IPS DF 6.9 (cell line): ENCODE results near the gene CTNNA3.

Source experiments
- DNase-seq: peaks from one replicate; pipeline ENCODE4 v3.0.0-alpha.2; 2013; ENCODE audit warnings: low read depth, low spot score
- H3K27ac ChIP-seq: one replicate; pipeline ENCODE4 v1.5.1; 2013; ENCODE audit warnings: low read length, control low read depth
- H3K27me3 ChIP-seq: 2 replicates; pipeline ENCODE4 v1.6.1; 2013; ENCODE audit warnings: mild to moderate bottlenecking, low read length; ENCODE audit not compliant: control insufficient read depth, insufficient read depth
- H3K36me3 ChIP-seq: 2 replicates; pipeline ENCODE4 v1.6.1; 2013; ENCODE audit warnings: low read length; ENCODE audit not compliant: control insufficient read depth, insufficient read depth
- H3K4me1 ChIP-seq: 2 replicates; pipeline ENCODE4 v1.6.1; 2013; ENCODE audit warnings: low read length; ENCODE audit not compliant: control insufficient read depth, insufficient read depth
- H3K4me3 ChIP-seq: 2 replicates; pipeline ENCODE4 v1.5.1; 2013; ENCODE audit warnings: mild to moderate bottlenecking, low read length
- H3K9me3 ChIP-seq: 2 replicates; pipeline ENCODE4 v1.6.1; 2013; ENCODE audit warnings: low read length, inconsistent platforms; ENCODE audit not compliant: control insufficient read depth, insufficient read depth
- WGBS: extraction: QIAGEN DNeasy Blood & Tissue Kit; methylation state at CpG from one replicate; pipeline ENCODE4 v1.1.7; 2013; ENCODE audit warnings: mixed read lengths, missing lambda C conversion rate; ENCODE audit not compliant: insufficient read length, insufficient coverage; 5-methylcytosine and 5-hydroxymethylcytosine counted together

The CTNNA3 gene

DNA sequence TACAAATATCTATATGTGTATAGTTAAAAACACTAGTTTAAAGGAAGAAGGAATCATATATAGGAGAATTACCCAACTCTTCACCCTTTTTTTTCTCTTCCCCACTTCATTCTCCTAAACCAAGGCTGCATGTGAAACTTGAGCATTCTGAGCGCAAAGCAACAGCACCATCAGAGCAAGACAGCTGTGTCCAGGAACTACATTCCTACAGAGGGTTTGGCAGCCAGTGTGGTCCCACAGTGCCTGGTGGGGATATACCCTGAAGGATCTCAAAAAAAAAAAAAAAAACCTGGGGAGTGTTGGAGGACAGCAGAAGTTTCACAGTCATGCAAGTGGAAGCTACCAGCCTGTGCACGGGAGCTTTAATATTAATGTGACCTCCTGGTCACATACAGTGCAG is 310.4 kb downstream of the CTNNA3 start:
- WGBS, result no CpG with 5 or more reads among the region's 2 CpGs
- no peaks in the 10 kb centered on the region for H3K36me3 ChIP-seq
- H3K4me3 ChIP-seq, result no peak overlapping the region
- H3K27ac ChIP-seq, result no peak overlapping the region
- no peaks in the 10 kb centered on the region for H3K9me3 ChIP-seq
- H3K27me3 ChIP-seq, result no peaks in the 10 kb centered on the region
- no peaks in the 10 kb centered on the region for H3K4me1 ChIP-seq
- DNase-seq, result no peak

DNA sequence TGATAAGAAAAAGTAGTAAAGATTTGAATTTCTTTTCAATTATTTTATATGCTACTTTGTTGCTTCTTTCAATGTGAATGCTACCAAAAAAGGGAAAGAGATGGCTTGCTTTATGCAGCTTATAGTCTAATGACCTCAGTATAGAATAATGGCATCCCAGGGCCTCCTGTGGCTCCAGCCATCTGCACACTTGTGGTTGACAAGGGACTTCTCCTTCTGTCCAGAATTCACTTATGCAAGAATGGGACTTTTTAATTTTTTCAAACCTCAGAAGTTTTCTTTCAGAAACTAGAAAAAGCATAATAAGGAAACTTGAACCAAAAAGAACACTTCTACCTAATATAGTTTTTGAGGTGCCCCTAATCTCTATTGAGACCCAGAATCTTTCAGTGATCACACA is 310.9 kb downstream of the CTNNA3 start:
- Histone ChIP-seq H3K4me3 (no peak overlapping the region), H3K27me3 (no peaks in the 10 kb centered on the region), H3K27ac (no peak overlapping the region), H3K4me1 (no peaks in the 10 kb centered on the region), H3K9me3 (no peaks in the 10 kb centered on the region), H3K36me3 (no peaks in the 10 kb centered on the region)
- no peak for DNase-seq

DNA sequence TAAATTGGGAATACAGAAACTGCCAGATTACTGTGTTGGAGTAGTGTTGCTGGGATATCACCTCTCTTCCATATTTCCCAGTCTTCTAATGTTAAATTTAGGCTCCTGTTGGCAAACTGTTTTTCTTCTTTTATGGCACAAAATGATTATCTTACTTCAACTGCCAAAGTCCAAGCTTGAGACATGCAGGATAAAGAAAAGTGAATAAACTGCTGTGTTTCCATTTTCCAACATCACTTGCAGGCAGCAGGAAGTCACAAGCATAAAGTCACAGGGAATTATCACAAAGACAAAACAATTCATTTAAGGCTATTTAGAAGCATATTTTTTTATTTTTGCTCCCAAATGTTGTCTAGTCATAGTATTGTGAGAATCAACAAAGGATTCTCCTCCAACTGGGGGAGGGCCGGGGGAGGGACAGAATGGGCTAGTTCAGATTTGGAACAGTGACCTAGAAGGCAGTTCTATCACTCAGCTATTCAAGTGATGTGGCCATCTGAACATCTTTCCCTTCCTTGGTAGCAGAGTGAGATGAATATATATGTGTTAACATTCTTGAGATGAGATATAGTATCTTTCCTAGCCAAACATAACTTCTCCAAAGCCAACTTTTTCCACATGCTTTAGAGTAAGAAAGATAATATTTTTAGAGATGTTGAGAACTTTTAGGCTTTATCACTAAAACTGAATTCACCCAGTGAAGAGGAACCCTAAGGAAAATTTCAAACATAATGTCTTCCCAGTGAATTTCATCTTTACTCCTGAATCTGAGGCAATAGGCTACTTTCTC is 364.7 kb downstream of the CTNNA3 start:
- DNase-seq, result no peak
- H3K9me3 ChIP-seq, result no peaks in the 10 kb centered on the region
- no peaks in the 10 kb centered on the region for H3K36me3 ChIP-seq
- WGBS, result no CpG with 5 or more reads among the region's 1 CpG
- H3K4me3 ChIP-seq, result no peak overlapping the region
- no peaks in the 10 kb centered on the region for H3K27me3 ChIP-seq
- no peak overlapping the region for H3K27ac ChIP-seq
- no peaks in the 10 kb centered on the region for H3K4me1 ChIP-seq

DNA sequence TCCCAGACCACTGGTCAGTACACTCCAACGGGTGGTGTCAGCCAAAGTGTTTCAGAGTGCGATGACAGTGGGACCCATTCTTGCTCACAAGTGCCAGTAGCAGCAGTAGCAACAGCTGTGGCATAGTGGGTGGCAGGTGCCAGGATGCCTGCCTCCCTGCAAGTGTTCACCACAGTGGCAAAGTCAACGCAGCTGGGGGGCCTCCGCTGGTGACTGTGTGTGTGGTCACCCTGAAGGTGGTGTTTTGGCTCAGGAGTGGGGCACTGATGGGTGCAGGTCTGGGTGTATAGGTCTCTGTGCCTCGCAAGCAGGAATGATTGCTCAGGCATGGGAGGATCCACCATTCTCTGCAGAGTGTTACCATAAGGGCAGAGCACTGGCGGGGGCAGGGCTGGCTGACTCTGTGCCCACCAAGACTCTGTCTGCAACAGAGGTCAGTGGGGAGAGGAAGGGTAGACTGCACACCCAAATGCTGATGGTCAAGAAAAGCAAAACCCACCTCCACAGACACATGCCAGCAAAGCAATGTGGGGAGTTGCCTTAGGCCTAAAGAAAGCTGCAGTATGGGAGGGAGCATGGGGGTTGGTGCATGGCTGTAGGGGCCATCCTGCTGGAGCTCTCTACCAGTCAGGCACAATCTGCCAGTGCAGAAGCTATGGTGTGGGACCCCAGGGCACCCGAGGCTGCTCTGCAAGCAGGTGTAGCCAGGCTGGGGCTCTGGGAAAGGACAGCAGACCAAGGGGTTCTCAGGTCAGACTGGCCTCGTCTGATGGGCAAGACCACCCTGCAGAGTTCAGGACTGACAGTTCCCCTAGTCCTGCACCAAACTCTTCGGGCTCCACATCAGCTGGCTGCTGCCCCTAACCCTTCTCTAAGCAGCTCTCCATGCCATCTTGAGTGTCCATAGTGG is 368.1 kb downstream of the CTNNA3 start:
- Histone ChIP-seq H3K27ac (no peak overlapping the region), H3K4me3 (no peak overlapping the region), H3K36me3 (no peaks in the 10 kb centered on the region), H3K4me1 (no peaks in the 10 kb centered on the region), H3K9me3 (no peaks in the 10 kb centered on the region), H3K27me3 (no peaks in the 10 kb centered on the region)
- WGBS, result no CpG with 5 or more reads among the region's 9 CpGs
- DNase-seq, result no peak

DNA sequence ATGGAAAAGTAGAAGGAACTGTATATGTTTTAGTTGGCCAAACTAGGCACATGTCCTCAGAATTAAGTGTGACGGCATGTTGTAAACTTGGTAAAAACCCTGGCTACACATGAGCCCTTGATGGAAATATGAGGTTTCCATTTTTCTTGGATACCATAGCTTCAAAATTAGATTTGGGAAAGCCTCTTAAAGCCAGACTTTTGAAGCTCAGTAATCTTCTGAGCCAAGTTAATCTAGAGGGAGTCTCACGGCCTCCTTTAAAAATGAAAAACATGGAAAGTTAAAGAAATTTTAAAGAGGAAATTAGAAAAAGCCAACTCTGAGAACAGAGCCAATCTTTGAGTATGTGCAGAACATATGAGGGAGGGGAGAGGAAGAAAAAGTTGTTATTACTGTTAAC is 376.0 kb downstream of the CTNNA3 start:
- Histone ChIP-seq H3K4me3 (no peak overlapping the region), H3K4me1 (no peaks in the 10 kb centered on the region)
- WGBS, result no CpG with 5 or more reads among the region's 2 CpGs

DNA sequence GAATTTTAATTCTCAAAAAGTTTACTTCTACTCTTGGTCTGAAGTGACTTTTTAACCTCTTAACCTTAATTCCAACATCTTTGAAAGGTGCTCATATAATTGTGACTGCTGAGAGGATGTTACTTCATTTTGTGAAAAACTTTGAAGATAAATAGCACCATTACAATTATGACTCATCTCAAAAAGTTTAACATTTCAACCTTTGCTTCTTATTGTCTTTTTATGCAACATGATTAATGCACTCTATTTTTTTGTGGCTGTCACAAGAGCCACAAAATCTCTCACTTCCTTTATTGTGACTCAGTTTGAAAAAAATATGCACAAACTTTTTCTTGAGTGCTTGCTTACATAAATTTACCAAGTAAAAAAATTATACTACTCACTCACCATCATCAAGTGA is 387.1 kb downstream of the CTNNA3 start:
- Histone ChIP-seq H3K9me3 (no peaks in the 10 kb centered on the region), H3K4me3 (no peak overlapping the region), H3K36me3 (no peaks in the 10 kb centered on the region), H3K27ac (no peak overlapping the region), H3K27me3 (no peaks in the 10 kb centered on the region), H3K4me1 (no peaks in the 10 kb centered on the region)
- DNase-seq, result no peak

More for the DNA sequence above, 376.0 kb downstream of the CTNNA3 start:
- Histone ChIP-seq H3K27me3 (no peaks in the 10 kb centered on the region), H3K27ac (no peak overlapping the region), H3K36me3 (no peaks in the 10 kb centered on the region), H3K9me3 (no peaks in the 10 kb centered on the region)
- no peak for DNase-seq

DNA sequence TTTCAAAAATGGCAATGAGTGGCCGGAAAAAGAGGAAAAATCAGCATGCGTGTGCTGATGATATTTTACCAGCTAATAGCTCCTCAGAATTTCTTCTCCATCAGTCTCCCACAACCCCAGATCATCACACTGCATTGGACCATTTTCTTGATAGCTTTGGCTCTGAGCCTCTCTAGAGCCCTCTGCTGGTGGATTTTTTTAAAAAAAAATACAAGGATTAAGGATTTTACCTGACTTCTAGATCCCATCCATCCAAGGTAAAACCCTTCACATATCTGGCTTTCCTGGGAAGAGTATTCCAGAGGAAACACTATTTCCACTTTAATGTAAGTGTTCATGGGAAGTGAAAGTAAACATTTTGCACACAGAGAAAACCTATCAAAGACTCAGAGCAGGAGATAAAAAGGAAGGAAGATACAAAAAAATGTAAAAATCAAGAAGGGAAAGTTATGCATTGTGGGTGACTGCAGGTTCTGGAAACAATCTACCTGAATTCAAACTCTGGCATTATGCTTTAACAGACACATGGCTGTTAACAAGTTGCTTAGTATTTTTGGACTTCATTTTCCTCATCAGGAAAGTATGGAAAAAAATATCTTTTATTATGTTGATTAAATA is 389.3 kb downstream of the CTNNA3 start:
- no CpG with 5 or more reads among the region's 2 CpGs for whole genome bisulfite sequencing
- no peaks in the 10 kb centered on the region for H3K9me3 ChIP-seq
- DNase-seq, result peak; percentile 31
- H3K27ac ChIP-seq, result no peak overlapping the region
- H3K36me3 ChIP-seq, result no peaks in the 10 kb centered on the region
- H3K27me3 ChIP-seq, result no peaks in the 10 kb centered on the region
- no peaks in the 10 kb centered on the region for H3K4me1 ChIP-seq
- H3K4me3 ChIP-seq, result no peak overlapping the region

DNA sequence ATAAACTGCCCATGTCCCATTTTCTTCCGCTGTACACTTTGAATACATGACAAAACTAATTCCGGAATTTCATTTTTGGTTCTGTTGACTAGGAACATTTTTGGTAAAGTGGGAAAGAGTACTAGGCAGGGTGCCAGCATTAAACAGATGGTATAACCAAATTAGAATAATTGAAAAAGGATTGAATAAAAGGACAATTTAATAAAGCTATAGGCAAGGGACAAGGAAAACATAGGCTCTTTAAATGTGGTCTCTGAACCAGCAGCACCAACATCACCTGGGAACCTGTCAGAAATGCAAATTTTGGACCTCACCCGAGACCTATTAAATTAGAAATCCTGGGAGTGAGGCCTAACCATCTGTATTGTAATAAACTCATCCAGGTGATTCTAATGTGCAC is 393.3 kb downstream of the CTNNA3 start:
- Histone ChIP-seq H3K27ac (no peak overlapping the region), H3K4me3 (no peak overlapping the region), H3K36me3 (no peaks in the 10 kb centered on the region), H3K4me1 (no peaks in the 10 kb centered on the region), H3K27me3 (no peaks in the 10 kb centered on the region), H3K9me3 (no peaks in the 10 kb centered on the region)
- no peak for DNase-seq
- no CpG with 5 or more reads among the region's 3 CpGs for WGBS

DNA sequence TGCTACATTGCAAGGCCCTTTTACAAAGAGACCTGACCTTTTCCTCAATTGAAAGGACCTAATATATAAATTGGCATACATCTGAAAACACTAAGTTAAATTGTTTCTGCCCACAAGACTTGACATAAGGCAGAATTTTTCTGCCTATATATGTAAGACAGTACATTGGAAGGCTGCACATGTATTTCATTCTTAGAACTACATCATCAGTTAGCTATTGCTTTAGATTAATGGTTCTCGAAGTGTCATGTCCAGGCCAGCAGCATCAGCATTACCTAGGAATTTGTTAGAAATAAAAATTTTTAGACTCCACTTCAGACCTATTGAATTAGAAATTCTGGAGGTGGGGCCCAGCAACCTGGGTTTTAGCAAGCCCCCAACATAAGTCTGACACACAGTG is 396.2 kb downstream of the CTNNA3 start:
- no peaks in the 10 kb centered on the region for H3K4me1 ChIP-seq
- no CpG with 5 or more reads among the region's 1 CpG for WGBS

DNA sequence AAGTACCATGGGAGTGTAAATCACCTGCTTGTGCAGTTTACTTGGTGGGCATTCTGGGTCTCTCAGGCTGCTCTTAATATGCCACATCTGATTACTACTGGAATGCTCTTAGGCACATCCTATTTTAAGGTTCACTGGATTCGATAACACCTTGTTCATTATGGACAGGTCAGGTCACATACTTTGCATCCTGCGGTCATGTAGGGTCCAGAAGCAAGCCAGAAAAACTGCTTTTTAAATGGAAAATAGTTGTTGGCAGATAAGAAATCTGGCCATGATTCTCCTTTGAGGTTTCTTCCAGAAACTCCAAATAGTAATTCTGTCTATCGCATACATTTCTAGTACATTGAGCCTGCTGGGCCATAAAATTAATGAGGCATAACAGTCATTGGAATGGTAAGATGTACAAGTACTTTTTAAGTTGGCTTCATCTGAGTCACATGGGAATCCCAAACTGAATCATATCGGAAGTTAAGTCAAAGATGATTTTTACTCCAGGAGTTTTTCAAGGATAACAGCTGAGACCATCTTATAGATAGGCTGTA is 398.3 kb downstream of the CTNNA3 start:
- Histone ChIP-seq H3K27me3 (no peaks in the 10 kb centered on the region), H3K9me3 (no peaks in the 10 kb centered on the region), H3K4me3 (no peak overlapping the region), H3K27ac (no peak overlapping the region), H3K4me1 (no peaks in the 10 kb centered on the region), H3K36me3 (no peaks in the 10 kb centered on the region)
- no CpG with 5 or more reads among the region's 4 CpGs for WGBS
- DNase-seq, result no peak

More for the DNA sequence above, 396.2 kb downstream of the CTNNA3 start:
- H3K4me3 ChIP-seq, result no peak overlapping the region
- no peak overlapping the region for H3K27ac ChIP-seq
- no peaks in the 10 kb centered on the region for H3K27me3 ChIP-seq
- H3K36me3 ChIP-seq, result no peaks in the 10 kb centered on the region
- no peaks in the 10 kb centered on the region for H3K9me3 ChIP-seq
- DNase-seq, result no peak
